ENCODE results near the gene ZNF26. TPM values are rescaled to one million over a fixed set of nuclear protein-coding genes. Genes with fewer than 3 reads are reported as not detected.

The ZNF26 gene, protein sequence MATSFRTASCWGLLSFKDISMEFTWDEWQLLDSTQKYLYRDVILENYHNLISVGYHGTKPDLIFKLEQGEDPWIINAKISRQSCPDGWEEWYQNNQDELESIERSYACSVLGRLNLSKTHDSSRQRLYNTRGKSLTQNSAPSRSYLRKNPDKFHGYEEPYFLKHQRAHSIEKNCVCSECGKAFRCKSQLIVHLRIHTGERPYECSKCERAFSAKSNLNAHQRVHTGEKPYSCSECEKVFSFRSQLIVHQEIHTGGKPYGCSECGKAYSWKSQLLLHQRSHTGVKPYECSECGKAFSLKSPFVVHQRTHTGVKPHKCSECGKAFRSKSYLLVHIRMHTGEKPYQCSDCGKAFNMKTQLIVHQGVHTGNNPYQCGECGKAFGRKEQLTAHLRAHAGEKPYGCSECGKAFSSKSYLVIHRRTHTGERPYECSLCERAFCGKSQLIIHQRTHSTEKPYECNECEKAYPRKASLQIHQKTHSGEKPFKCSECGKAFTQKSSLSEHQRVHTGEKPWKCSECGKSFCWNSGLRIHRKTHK
- 24.6 TPM for total RNA-seq

GRCh38 chr12:132986001-132986884 is at the start of gene ZNF26:
Gene ZNF26 (plus strand): TSS chr12:132986367. CDS start chr12:132986841, 474 bp downstream.

GRCh38 chr12:132956011-132956788 is 30.0 kb upstream of the ZNF26 start, which contains the start of gene ZNF605:
Gene ZNF605 (minus strand): TSS chr12:132956306. CDS start chr12:132945635, 10,671 bp downstream.

GRCh38 chr12:133037207-133038005 is 51.2 kb downstream of the ZNF26 start, which contains the start of gene ZNF84:
Gene ZNF84 (plus strand): TSS chr12:133037509. CDS start chr12:133041468, 3,959 bp downstream.

Small RNAs within 50 kb of the gene (small RNA-seq; reads per million reads assigned to genes)
- gene RNU4ATAC12P (ENCODE audit: low replicate concordance), result not detected

Other genes with a start within 250 kb of the ZNF26 start
- gene ANKLE2, start 224.5 kb upstream of the ZNF26 start, total RNA-seq, result 47.8 TPM
- 44.4 TPM for gene GOLGA3, start 157.5 kb upstream of the ZNF26 start, total RNA-seq
- gene CHFR, start 98.8 kb upstream of the ZNF26 start, total RNA-seq, result 29.7 TPM
- gene ZNF605, start 30.1 kb upstream of the ZNF26 start, total RNA-seq, result 18.9 TPM
- gene ZNF84, start 51.1 kb downstream of the ZNF26 start, total RNA-seq, result 55.1 TPM
- 23.3 TPM for gene ZNF140, start 94.6 kb downstream of the ZNF26 start, total RNA-seq
- 4.4 TPM for gene ZNF891, start 143.9 kb downstream of the ZNF26 start, total RNA-seq
- gene ZNF10, start 144.3 kb downstream of the ZNF26 start, total RNA-seq, result 31.8 TPM
- 53.6 TPM for gene ZNF268, start 195.1 kb downstream of the ZNF26 start, total RNA-seq
- not detected for gene ANHX, start 249.5 kb downstream of the ZNF26 start, total RNA-seq

Measured in metanephros (tissue), 2 donors.